Vagina (tissue), 2 donors: ENCODE measurements around the gene MAPK11. TPM values are rescaled to one million over a fixed set of nuclear protein-coding genes. Genes with fewer than 3 reads are reported as not detected.

Experiments
- DNase-seq, 2 donors: peaks; one replicate each; pipeline ENCODE4 v3.0.0-alpha.2; 2017; ENCODE audit errors: extremely low spot score in 2 of 2
- H3K27ac ChIP-seq: fragments of 200-600 bp; sonication (generic); one replicate; pipeline ENCODE4 v1.5.1; 2019
- H3K27me3 ChIP-seq: fragments of 200-600 bp; sonication (generic); one replicate; pipeline ENCODE4 v1.5.1; 2019
- H3K36me3 ChIP-seq, 2 donors: fragments of 200-600 bp; sonication (generic); one replicate each; pipeline ENCODE4 v1.5.1; 2017 to 2019
- H3K4me1 ChIP-seq: fragments of 200-600 bp; sonication (generic); one replicate; pipeline ENCODE4 v1.5.1; 2019
- H3K4me3 ChIP-seq, 2 donors: fragments of 200-600 bp; sonication (generic); 1 replicate in 1 of 2; 2 replicates in 1 of 2; pipeline ENCODE4 v1.5.1; 2016 to 2019
- H3K9me3 ChIP-seq: fragments of 200-600 bp; sonication (generic); one replicate; pipeline ENCODE4 v1.5.1; 2019
- POLR2A ChIP-seq, 2 donors: fragments of 450-650 bp; IDR thresholded peaks; one replicate each; pipeline ENCODE4 v1.6.1; 2017; ENCODE audit warnings: antibody characterized with exemption in 2 of 2, mild to moderate bottlenecking in 2 of 2, moderate library complexity in 2 of 2
- POLR2AphosphoS5 ChIP-seq, 2 donors: sonication (generic); formaldehyde crosslinking; IDR thresholded peaks; one replicate each; pipeline ENCODE4 v1.9.0; 2017; ENCODE audit warnings: antibody characterized with exemption in 2 of 2, mild to moderate bottlenecking in 2 of 2, low read depth in 1 of 2; ENCODE audit not compliant: insufficient read depth in 1 of 2
- intact Hi-C: fragments of 100-400 bp; cut with DNase I; formaldehyde crosslinking; loops from one replicate; pipeline ENCODE4 v1.15.1; 2023
- total RNA-seq: library from RNA; depleted of rRNA; stranded (reverse); fragments of >200 nt; gene quantifications from one replicate; pipeline ENCODE4 v1.2.3, GENCODE V29; 2016
- TF ChIP-seq, protein P1 (sequence below), 3 experiments: fragments of 450-650 bp in 2 of 3; fragments of 200-600 bp in 1 of 3; sonication (generic) in 1 of 3; IDR thresholded peaks; one replicate each; pipeline ENCODE4 v1.5.1; 2017 to 2019; ENCODE audit warnings: antibody characterized with exemption in 3 of 3, mild to moderate bottlenecking in 2 of 3, moderate library complexity in 2 of 3

The MAPK11 gene
- total RNA-seq, 1 donor from 2014 or later: 7.4 TPM

DNA sequence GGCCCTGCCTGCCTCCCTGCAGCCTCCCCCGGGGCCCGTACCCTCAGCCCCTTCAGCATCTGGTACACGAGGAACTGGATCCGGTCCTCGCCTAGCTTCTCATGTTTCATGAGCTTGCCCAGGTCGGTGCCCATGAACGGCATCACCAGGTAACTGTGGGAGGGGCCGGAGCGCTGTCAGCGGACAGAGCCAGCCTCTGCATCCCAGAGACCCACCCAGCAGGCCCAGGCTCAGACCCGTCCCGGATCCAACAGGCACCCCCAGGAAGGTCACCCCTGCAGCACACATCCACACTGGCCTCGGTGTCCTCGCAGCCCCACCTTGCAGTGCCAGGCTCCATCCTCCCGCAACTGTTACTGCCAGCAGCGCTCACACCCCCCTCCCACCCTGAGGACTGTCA lies 13.1 kb downstream of the MAPK11 start:
- Histone ChIP-seq H3K27ac (no peak overlapping the region), H3K4me1 (peaks cover 15% of the 10 kb centered on the region), H3K36me3 (no peaks in the 10 kb centered on the region), H3K27me3 (no peaks in the 10 kb centered on the region), H3K9me3 (no peaks in the 10 kb centered on the region), H3K4me3 (no peak overlapping the region)
- TF ChIP-seq, protein P1, sequence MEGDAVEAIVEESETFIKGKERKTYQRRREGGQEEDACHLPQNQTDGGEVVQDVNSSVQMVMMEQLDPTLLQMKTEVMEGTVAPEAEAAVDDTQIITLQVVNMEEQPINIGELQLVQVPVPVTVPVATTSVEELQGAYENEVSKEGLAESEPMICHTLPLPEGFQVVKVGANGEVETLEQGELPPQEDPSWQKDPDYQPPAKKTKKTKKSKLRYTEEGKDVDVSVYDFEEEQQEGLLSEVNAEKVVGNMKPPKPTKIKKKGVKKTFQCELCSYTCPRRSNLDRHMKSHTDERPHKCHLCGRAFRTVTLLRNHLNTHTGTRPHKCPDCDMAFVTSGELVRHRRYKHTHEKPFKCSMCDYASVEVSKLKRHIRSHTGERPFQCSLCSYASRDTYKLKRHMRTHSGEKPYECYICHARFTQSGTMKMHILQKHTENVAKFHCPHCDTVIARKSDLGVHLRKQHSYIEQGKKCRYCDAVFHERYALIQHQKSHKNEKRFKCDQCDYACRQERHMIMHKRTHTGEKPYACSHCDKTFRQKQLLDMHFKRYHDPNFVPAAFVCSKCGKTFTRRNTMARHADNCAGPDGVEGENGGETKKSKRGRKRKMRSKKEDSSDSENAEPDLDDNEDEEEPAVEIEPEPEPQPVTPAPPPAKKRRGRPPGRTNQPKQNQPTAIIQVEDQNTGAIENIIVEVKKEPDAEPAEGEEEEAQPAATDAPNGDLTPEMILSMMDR (IDR thresholded peaks at IDR 0.05): no peak
- no peak for TF ChIP-seq POLR2A (IDR thresholded peaks at IDR 0.05)
- TF ChIP-seq POLR2AphosphoS5 (IDR thresholded peaks at IDR 0.05; ENCODE audit: insufficient read depth in 1 of 2, low read depth in 1 of 2): no peak
- intact Hi-C loops: no loop called here
- no peak for DNase-seq

DNA sequence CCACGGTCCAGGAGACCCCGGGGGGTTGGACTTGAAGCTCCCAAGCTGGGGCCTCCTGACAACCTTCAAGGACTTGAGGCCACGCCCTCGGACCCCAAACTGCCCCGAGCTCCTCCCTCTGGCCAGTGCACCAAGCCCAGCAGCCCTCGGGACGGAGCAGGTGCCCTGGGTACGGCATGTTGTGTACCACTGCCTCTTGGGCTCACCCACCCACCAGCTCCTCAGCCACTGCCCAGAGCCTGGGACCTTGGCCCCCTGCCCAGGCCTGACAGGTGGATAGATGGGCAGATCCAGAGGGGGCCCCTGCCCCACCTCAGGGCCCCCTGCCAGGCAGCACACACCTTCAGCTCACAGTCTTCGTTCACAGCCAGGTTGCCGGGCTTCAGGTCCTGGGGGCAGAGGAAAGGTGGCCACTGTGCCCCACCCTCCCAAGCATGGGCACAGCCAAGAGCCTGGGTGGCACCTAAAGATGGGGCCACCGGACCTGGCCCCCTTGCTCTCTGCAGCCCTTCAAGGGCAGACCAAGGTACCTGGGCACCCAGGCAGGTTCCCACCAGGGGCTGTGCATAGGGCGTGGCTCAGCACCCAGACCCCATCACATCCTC lies 13.8 kb downstream of the MAPK11 start:
- H3K27ac ChIP-seq: no peak overlapping the region
- TF ChIP-seq, protein P1 (IDR thresholded peaks at IDR 0.05): no peak
- TF ChIP-seq POLR2A (IDR thresholded peaks at IDR 0.05): no peak
- no peak for TF ChIP-seq POLR2AphosphoS5 (IDR thresholded peaks at IDR 0.05; ENCODE audit: insufficient read depth in 1 of 2, low read depth in 1 of 2)
- intact Hi-C loops: no loop called here

DNA sequence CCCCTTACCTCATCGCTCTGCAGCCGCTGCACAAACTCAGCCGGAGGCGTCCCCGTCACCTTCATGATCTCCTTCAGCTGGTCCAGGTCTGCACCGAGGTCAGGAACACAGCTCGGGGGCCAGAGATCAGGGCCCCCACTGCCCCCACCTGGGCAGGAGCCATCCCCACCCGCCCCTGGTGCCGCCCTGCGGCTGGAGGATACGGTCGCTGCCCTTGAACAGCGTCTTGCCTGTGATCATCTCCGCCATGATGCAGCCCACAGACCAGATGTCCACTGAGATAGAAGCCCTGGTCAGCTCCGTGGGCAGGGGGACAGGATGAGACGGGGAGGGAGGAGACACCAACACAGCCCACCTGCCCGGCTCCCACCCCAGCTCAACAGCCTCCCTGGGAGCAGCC lies 14.6 kb downstream of the MAPK11 start:
- Histone ChIP-seq H3K9me3 (no peaks in the 10 kb centered on the region), H3K4me1 (peaks cover 20% of the 10 kb centered on the region), H3K27me3 (no peaks in the 10 kb centered on the region), H3K36me3 (no peaks in the 10 kb centered on the region), H3K4me3 (no peak overlapping the region), H3K27ac (no peak overlapping the region)
- no peak for DNase-seq
- intact Hi-C loops: no loop called here
- TF ChIP-seq POLR2A (IDR thresholded peaks at IDR 0.05) (no peak), POLR2AphosphoS5 (IDR thresholded peaks at IDR 0.05; ENCODE audit: insufficient read depth in 1 of 2, low read depth in 1 of 2) (no peak)
- TF ChIP-seq, protein P1 (IDR thresholded peaks at IDR 0.05): no peak

More for the DNA sequence above, 13.8 kb downstream of the MAPK11 start:
- DNase-seq: no peak
- Histone ChIP-seq H3K4me3 (no peak overlapping the region), H3K4me1 (peaks cover 18% of the 10 kb centered on the region), H3K27me3 (no peaks in the 10 kb centered on the region), H3K36me3 (no peaks in the 10 kb centered on the region), H3K9me3 (no peaks in the 10 kb centered on the region)

DNA sequence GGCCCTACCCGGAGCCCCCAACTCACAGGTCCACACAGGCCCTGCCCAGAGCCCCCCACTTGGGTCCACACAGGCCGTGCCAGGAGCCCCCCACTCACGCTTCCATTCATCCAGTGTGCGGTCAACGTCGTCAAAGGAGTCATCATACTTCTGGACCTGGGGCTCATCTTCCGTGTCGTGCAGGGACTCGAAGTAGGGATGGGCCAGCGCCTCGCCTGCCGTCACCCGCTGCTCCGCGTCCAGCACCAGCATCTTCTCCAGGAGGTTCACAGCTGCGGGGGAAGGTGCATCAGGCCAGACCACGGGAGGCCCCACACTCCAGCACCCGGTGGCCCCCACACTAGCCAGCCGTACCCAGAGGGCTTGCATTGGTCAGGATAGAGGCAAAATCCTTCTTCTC lies 15.1 kb downstream of the MAPK11 start:
- no peak overlapping the region for H3K4me3 ChIP-seq
- intact Hi-C loops: no loop called here
- DNase-seq: no peak
- TF ChIP-seq POLR2AphosphoS5 (IDR thresholded peaks at IDR 0.05; ENCODE audit: insufficient read depth in 1 of 2, low read depth in 1 of 2) (no peak), POLR2A (IDR thresholded peaks at IDR 0.05) (no peak)
- TF ChIP-seq, protein P1 (IDR thresholded peaks at IDR 0.05): no peak
- H3K27me3 ChIP-seq: no peaks in the 10 kb centered on the region
- H3K4me1 ChIP-seq: peaks cover 20% of the 10 kb centered on the region
- no peaks in the 10 kb centered on the region for H3K9me3 ChIP-seq
- H3K36me3 ChIP-seq: no peaks in the 10 kb centered on the region
- no peak overlapping the region for H3K27ac ChIP-seq

DNA sequence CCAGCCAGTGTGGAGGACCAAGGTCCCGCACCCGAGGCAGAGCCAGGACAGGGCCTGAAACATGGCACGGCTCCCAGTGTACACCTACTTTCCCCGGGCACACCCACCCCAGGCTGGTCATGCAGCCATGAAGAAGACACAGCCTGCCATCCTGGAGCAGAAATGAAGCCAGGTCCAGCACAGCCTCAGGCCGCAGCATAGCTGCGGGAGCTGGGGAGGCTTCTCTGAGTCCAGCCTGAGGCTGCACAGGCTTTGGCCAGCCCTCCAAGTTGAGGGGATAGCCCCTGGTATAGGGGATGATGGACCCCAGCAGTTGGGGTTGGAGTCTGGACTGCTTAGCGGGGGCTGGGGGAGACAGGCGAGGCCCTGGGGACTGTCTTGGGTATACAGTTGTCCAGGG lies 16.2 kb downstream of the MAPK11 start:
- DNase-seq: no peak
- Histone ChIP-seq H3K4me1 (peaks cover 30% of the 10 kb centered on the region), H3K4me3 (no peak overlapping the region), H3K36me3 (no peaks in the 10 kb centered on the region), H3K27me3 (no peaks in the 10 kb centered on the region), H3K9me3 (no peaks in the 10 kb centered on the region), H3K27ac (no peak overlapping the region)
- intact Hi-C loops: loop anchor here (5.0 kb wide), 2 partner anchors 73 to 88 kb away; partner anchors contain the start of genes DENND6B and PPP6R2
- TF ChIP-seq POLR2AphosphoS5 (IDR thresholded peaks at IDR 0.05; ENCODE audit: insufficient read depth in 1 of 2, low read depth in 1 of 2) (no peak), POLR2A (IDR thresholded peaks at IDR 0.05) (no peak)
- TF ChIP-seq, protein P1 (IDR thresholded peaks at IDR 0.05): no peak
